ENCODE results near the gene ST13. TPM values are rescaled to one million over a fixed set of nuclear protein-coding genes. Genes with fewer than 3 reads are reported as not detected.

Gene ST13
- total and polyA plus RNA-seq, 9 of the 15 experiments (the other 6 are each of a cell fraction or from before 2014, with no cell fraction given), result 53.6 to 311 (median 195) TPM

- peak; percentile 100 for TF ChIP-seq ZBTB9 (CRISPR knock-in tag; IDR thresholded peaks at IDR 0.05)
- peak; percentile 64 to 82 for TF ChIP-seq AFF1 (IDR thresholded peaks at IDR 0.05; ENCODE audit: low read depth in 1 of 2, partially characterized antibody in 2 of 2)
- TF ChIP-seq FUS (optimal IDR thresholded peaks at IDR 0.05; ENCODE audit: low read depth, low read length), result no peak
- TF ChIP-seq ADNP (tag; IDR thresholded peaks at IDR 0.05), result peak; percentile 92
- peak; percentile 59; the same call in 1 of the 2 replicates for TF ChIP-seq ZNF436 (CRISPR knock-in tag; IDR thresholded peaks at IDR 0.05)
- TF ChIP-seq HDGF (IDR thresholded peaks at IDR 0.05), result no peak
- no peak for TF ChIP-seq RBM34 (IDR thresholded peaks at IDR 0.05; ENCODE audit: borderline replicate concordance, insufficient read depth, low read length)
- no peak for TF ChIP-seq NR2C2 (CRISPR knock-in tag; IDR thresholded peaks at IDR 0.05)
- peak; percentile 91 for TF ChIP-seq NR2C2 (tag; IDR thresholded peaks at IDR 0.05)
- TF ChIP-seq HDAC6 (IDR thresholded peaks at IDR 0.05; ENCODE audit: low read depth, low read length), result no peak
- TF ChIP-seq ZNF12 (CRISPR knock-in tag; IDR thresholded peaks at IDR 0.05), result no peak
- TF ChIP-seq HNRNPL (IDR thresholded peaks at IDR 0.05; ENCODE audit: low read depth, low read length), result no peak
- peak; percentile 97 for TF ChIP-seq FOXO4 (CRISPR knock-in tag; IDR thresholded peaks at IDR 0.05)
- no peak for TF ChIP-seq SRSF1 (IDR thresholded peaks at IDR 0.05; ENCODE audit: low read depth, low read length)
- TF ChIP-seq NR3C1 (CRISPR knock-in tag; IDR thresholded peaks at IDR 0.05), result no peak
- no peak for TF ChIP-seq MIER1 (IDR thresholded peaks at IDR 0.05; ENCODE audit: low read depth)
- peak; percentile 99 for TF ChIP-seq TCFL5 (CRISPR knock-in tag; conservative IDR thresholded peaks at IDR 0.05)
- TF ChIP-seq DPF2 (IDR thresholded peaks at IDR 0.05), result peak; percentile 99
- peak; percentile 99; the same call in 1 of the 2 replicates for TF ChIP-seq ZBTB26 (CRISPR knock-in tag; IDR thresholded peaks at IDR 0.05)
- TF ChIP-seq TAF7 (tag; IDR thresholded peaks at IDR 0.05), result peak; percentile 95
- TF ChIP-seq ZNF75A (CRISPR knock-in tag; IDR thresholded peaks at IDR 0.05), result peak; percentile 93
- peak; percentile 87 for TF ChIP-seq ZFP30 (CRISPR knock-in tag; IDR thresholded peaks at IDR 0.05; ENCODE audit: borderline replicate concordance)
- no peak for TF ChIP-seq NCOA6 (IDR thresholded peaks at IDR 0.05)
These were observed 42.5 kb downstream of the ST13 start (continued) for GRCh38 chr22:40813912-40814315.

All from K562 (cell line).